GM23338 (cell line): ENCODE measurements around the gene TMEM209. TPM values are rescaled to one million over a fixed set of nuclear protein-coding genes. Genes with fewer than 3 reads are reported as not detected.

ENCODE experiments used
- CREB1 ChIP-seq: fragments of 250-450 bp; sonication (Bioruptor Pico); IDR thresholded peaks from 2 replicates; pipeline ENCODE4 v1.5.0; 2020; ENCODE audit warnings: low read depth, mild to moderate bottlenecking, moderate library complexity
- EZH2 ChIP-seq: fragments of 200-600 bp; sonication (generic); IDR thresholded peaks from one replicate; pipeline ENCODE4 v1.8.0; 2017; ENCODE audit warnings: antibody characterized with exemption, mild to moderate bottlenecking, low read depth; ENCODE audit not compliant: unreplicated experiment
- EZH2phosphoT487 ChIP-seq: fragments of 200-600 bp; sonication (generic); IDR thresholded peaks from one replicate; pipeline ENCODE4 v1.8.1; 2018; ENCODE audit warnings: antibody characterized with exemption; ENCODE audit not compliant: unreplicated experiment
- STAT1 ChIP-seq: IDR thresholded peaks from one replicate; pipeline ENCODE4 v1.6.1; 2016; ENCODE audit warnings: antibody characterized with exemption; ENCODE audit not compliant: unreplicated experiment
- ZNF114 ChIP-seq: fragments of 250-450 bp; sonication (Bioruptor Pico); IDR thresholded peaks from 2 replicates; pipeline ENCODE4 v1.5.0; 2020; ENCODE audit warnings: mild to moderate bottlenecking, moderate library complexity
- polyA plus RNA-seq: library from polyadenylated mRNA; unstranded; fragments of >200 nt; fragmentation: Nextera tagmentation; extraction: Ambion mirVana; gene quantifications from 2 replicates; pipeline ENCODE4 v1.2.1, GENCODE V29; 2016
- total RNA-seq: library from RNA; depleted of rRNA; stranded (reverse); fragments of >200 nt; shearing (Covaris generic); gene quantifications from 2 replicates; pipeline ENCODE4 v1.2.3, GENCODE V29; 2014
- TF ChIP-seq, protein P1 (sequence below): fragments of 250-450 bp; sonication (Bioruptor Pico); IDR thresholded peaks from 2 replicates; pipeline ENCODE4 v1.5.0; 2020; ENCODE audit warnings: mild to moderate bottlenecking, moderate library complexity
- TF ChIP-seq, protein P2 (sequence below), 2 experiments: fragments of 200-600 bp in 1 of 2; sonication (generic) in 1 of 2; conservative IDR thresholded peaks; 2 replicates each; pipeline versions ENCODE4 v1.5.1 to v1.6.1; 2016 to 2017; ENCODE audit warnings: antibody characterized with exemption in 2 of 2, low read depth in 2 of 2, mild to moderate bottlenecking in 2 of 2, moderate library complexity in 1 of 2

The TMEM209 gene
- total and polyA plus RNA-seq, 2 experiments from 2014 or later = 18.6 to 26.2 TPM

DNA sequence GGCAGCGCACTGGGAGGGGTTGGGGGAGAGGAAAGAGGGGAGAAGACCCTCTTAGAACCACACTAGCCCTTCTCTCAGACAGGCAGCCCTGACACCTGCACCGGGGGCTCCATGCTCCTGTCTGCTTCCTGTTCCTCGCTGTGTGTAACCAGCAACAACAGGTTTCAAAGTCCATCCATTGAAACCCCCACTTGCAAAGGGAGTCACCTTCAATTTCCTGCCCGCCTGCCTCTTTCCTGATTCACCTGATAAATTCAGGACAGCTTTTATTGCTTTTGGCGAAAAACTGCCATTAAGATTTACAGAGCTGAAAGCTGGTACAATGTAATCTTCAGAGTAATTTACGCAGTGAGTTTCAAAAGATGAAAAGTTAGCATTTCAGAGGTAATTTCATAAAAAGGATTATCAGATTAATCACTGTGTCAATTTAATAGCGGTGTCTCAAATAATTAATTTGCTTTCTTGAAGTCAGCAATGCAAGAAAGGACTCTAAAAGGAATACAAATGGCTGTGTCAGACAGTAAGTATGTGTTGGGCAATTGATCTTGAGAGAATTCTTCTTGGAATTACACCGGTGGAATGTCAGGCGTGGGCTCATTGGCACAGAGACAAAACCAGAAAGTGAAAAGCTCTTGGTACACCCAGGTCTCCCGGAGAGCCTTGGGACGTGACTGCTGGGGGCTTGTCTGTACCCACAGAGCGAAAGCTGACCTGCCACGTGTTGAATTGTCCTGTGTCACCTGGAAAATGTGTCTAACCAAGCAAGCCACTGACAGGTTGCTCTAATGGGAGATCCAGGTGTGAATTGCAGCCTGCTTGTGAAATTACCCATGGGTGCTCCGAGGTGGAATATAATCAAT, 60.7 kb downstream of the TMEM209 start (continued):
- TF ChIP-seq, protein P1, sequence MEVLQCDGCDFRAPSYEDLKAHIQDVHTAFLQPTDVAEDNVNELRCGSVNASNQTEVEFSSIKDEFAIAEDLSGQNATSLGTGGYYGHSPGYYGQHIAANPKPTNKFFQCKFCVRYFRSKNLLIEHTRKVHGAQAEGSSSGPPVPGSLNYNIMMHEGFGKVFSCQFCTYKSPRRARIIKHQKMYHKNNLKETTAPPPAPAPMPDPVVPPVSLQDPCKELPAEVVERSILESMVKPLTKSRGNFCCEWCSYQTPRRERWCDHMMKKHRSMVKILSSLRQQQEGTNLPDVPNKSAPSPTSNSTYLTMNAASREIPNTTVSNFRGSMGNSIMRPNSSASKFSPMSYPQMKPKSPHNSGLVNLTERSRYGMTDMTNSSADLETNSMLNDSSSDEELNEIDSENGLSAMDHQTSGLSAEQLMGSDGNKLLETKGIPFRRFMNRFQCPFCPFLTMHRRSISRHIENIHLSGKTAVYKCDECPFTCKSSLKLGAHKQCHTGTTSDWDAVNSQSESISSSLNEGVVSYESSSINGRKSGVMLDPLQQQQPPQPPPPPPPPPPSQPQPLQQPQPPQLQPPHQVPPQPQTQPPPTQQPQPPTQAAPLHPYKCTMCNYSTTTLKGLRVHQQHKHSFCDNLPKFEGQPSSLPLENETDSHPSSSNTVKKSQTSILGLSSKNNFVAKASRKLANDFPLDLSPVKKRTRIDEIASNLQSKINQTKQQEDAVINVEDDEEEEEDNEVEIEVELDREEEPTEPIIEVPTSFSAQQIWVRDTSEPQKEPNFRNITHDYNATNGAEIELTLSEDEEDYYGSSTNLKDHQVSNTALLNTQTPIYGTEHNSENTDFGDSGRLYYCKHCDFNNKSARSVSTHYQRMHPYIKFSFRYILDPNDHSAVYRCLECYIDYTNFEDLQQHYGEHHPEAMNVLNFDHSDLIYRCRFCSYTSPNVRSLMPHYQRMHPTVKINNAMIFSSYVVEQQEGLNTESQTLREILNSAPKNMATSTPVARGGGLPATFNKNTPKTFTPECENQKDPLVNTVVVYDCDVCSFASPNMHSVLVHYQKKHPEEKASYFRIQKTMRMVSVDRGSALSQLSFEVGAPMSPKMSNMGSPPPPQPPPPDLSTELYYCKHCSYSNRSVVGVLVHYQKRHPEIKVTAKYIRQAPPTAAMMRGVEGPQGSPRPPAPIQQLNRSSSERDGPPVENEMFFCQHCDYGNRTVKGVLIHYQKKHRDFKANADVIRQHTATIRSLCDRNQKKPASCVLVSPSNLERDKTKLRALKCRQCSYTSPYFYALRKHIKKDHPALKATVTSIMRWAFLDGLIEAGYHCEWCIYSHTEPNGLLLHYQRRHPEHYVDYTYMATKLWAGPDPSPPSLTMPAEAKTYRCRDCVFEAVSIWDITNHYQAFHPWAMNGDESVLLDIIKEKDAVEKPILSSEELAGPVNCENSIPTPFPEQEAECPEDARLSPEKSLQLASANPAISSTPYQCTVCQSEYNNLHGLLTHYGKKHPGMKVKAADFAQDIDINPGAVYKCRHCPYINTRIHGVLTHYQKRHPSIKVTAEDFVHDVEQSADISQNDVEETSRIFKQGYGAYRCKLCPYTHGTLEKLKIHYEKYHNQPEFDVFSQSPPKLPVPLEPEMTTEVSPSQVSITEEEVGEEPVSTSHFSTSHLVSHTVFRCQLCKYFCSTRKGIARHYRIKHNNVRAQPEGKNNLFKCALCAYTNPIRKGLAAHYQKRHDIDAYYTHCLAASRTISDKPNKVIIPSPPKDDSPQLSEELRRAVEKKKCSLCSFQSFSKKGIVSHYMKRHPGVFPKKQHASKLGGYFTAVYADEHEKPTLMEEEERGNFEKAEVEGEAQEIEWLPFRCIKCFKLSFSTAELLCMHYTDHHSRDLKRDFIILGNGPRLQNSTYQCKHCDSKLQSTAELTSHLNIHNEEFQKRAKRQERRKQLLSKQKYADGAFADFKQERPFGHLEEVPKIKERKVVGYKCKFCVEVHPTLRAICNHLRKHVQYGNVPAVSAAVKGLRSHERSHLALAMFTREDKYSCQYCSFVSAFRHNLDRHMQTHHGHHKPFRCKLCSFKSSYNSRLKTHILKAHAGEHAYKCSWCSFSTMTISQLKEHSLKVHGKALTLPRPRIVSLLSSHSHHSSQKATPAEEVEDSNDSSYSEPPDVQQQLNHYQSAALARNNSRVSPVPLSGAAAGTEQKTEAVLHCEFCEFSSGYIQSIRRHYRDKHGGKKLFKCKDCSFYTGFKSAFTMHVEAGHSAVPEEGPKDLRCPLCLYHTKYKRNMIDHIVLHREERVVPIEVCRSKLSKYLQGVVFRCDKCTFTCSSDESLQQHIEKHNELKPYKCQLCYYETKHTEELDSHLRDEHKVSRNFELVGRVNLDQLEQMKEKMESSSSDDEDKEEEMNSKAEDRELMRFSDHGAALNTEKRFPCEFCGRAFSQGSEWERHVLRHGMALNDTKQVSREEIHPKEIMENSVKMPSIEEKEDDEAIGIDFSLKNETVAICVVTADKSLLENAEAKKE (CRISPR knock-in tag) = no peak
- TF ChIP-seq STAT1 (no peak), EZH2 (no peak), ZNF114 (CRISPR knock-in tag) (no peak), EZH2phosphoT487 (no peak), CREB1 (CRISPR knock-in tag) (no peak)
- TF ChIP-seq, protein P2, sequence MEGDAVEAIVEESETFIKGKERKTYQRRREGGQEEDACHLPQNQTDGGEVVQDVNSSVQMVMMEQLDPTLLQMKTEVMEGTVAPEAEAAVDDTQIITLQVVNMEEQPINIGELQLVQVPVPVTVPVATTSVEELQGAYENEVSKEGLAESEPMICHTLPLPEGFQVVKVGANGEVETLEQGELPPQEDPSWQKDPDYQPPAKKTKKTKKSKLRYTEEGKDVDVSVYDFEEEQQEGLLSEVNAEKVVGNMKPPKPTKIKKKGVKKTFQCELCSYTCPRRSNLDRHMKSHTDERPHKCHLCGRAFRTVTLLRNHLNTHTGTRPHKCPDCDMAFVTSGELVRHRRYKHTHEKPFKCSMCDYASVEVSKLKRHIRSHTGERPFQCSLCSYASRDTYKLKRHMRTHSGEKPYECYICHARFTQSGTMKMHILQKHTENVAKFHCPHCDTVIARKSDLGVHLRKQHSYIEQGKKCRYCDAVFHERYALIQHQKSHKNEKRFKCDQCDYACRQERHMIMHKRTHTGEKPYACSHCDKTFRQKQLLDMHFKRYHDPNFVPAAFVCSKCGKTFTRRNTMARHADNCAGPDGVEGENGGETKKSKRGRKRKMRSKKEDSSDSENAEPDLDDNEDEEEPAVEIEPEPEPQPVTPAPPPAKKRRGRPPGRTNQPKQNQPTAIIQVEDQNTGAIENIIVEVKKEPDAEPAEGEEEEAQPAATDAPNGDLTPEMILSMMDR (conservative IDR thresholded peaks at IDR 0.05; ENCODE audit: low read depth in 2 of 2) = no peak
